Measurements from ENCODE around the gene NAV3.

Gene NAV3

GRCh38 chr12:77830583-77831351 is at the start of gene NAV3:
TSS of gene NAV3 (plus strand) at chr12:77830894. CDS start at chr12:77831462, 568 bp downstream.
- Histone ChIP-seq H3K36me3 (replicated peaks; ENCODE audit: insufficient read depth, low read length) (no peaks in the 10 kb centered on the region), H4K20me1 (ENCODE audit: insufficient read depth, low read length) (no peaks in the 10 kb centered on the region), H3K9me2 (replicated peaks; ENCODE audit: insufficient read depth, low read length) (no peaks in the 10 kb centered on the region), H3K9me3 (replicated peaks; ENCODE audit: insufficient read depth, low read length) (no peaks in the 10 kb centered on the region), H3K9ac (ENCODE audit: low read length) (no peak within 1 kb of the TSS), H3K4me1 (ENCODE audit: low read length) (no peaks in the 10 kb centered on the region), H3K27ac (ENCODE audit: low read length) (no peak within 1 kb of the TSS), H3K79me2 (ENCODE audit: low read length) (no peaks in the 10 kb centered on the region), H3K27me3 (replicated peaks; ENCODE audit: insufficient read depth, low read length) (no peaks in the 10 kb centered on the region), H3F3A (ENCODE audit: insufficient read depth, low read length) (no peaks in the 10 kb centered on the region), H3K4me3 (ENCODE audit: low read length) (no peak within 1 kb of the TSS), H2AFZ (ENCODE audit: low read length) (no peak within 1 kb of the TSS), H3K4me2 (ENCODE audit: low read depth, low read length) (no peak within 1 kb of the TSS)
- DNase-seq = no peak
- TF ChIP-seq CTCF (IDR thresholded peaks at IDR 0.05; ENCODE audit: low read length) = no peak
- TF ChIP-seq EZH2phosphoT487 (IDR thresholded peaks at IDR 0.05; ENCODE audit: low read length) = no peak
- no peak for TF ChIP-seq EZH2 (optimal IDR thresholded peaks at IDR 0.05; ENCODE audit: low read depth, low read length)

GRCh38 chr12:77782034-77782433 is 48.7 kb upstream of the NAV3 start:
- no peak overlapping the region for H3K4me2 ChIP-seq (ENCODE audit: low read depth, low read length)
- H3F3A ChIP-seq (ENCODE audit: insufficient read depth, low read length) = no peaks in the 10 kb centered on the region
- H3K9ac ChIP-seq (ENCODE audit: low read length) = no peak overlapping the region
- H3K36me3 ChIP-seq (replicated peaks; ENCODE audit: insufficient read depth, low read length) = no peaks in the 10 kb centered on the region
- no peaks in the 10 kb centered on the region for H3K9me2 ChIP-seq (replicated peaks; ENCODE audit: insufficient read depth, low read length)
- no peaks in the 10 kb centered on the region for H3K79me2 ChIP-seq (ENCODE audit: low read length)
- no peaks in the 10 kb centered on the region for H4K20me1 ChIP-seq (ENCODE audit: insufficient read depth, low read length)
- no peak for DNase-seq
- H3K27me3 ChIP-seq (replicated peaks; ENCODE audit: insufficient read depth, low read length) = no peaks in the 10 kb centered on the region
- no peak overlapping the region for H3K27ac ChIP-seq (ENCODE audit: low read length)
- no peak for TF ChIP-seq EZH2phosphoT487 (IDR thresholded peaks at IDR 0.05; ENCODE audit: low read length)
- no peak overlapping the region for H2AFZ ChIP-seq (ENCODE audit: low read length)
- no peaks in the 10 kb centered on the region for H3K4me1 ChIP-seq (ENCODE audit: low read length)
- H3K9me3 ChIP-seq (replicated peaks; ENCODE audit: insufficient read depth, low read length) = no peaks in the 10 kb centered on the region
- H3K4me3 ChIP-seq (ENCODE audit: low read length) = no peak overlapping the region

- no peaks in the 10 kb centered on the region for H3K9me3 ChIP-seq (replicated peaks; ENCODE audit: insufficient read depth, low read length)
- DNase-seq = no peak
- H4K20me1 ChIP-seq (ENCODE audit: insufficient read depth, low read length) = no peaks in the 10 kb centered on the region
- no peak overlapping the region for H3K4me3 ChIP-seq (ENCODE audit: low read length)
- H3K9me2 ChIP-seq (replicated peaks; ENCODE audit: insufficient read depth, low read length) = no peaks in the 10 kb centered on the region
- H3K4me1 ChIP-seq (ENCODE audit: low read length) = no peaks in the 10 kb centered on the region
- H3K27me3 ChIP-seq (replicated peaks; ENCODE audit: insufficient read depth, low read length) = no peaks in the 10 kb centered on the region
- no peak overlapping the region for H3K4me2 ChIP-seq (ENCODE audit: low read depth, low read length)
- H3K36me3 ChIP-seq (replicated peaks; ENCODE audit: insufficient read depth, low read length) = no peaks in the 10 kb centered on the region
- no peaks in the 10 kb centered on the region for H3F3A ChIP-seq (ENCODE audit: insufficient read depth, low read length)
- H3K27ac ChIP-seq (ENCODE audit: low read length) = no peak overlapping the region
- TF ChIP-seq EZH2phosphoT487 (IDR thresholded peaks at IDR 0.05; ENCODE audit: low read length) (no peak), EZH2 (optimal IDR thresholded peaks at IDR 0.05; ENCODE audit: low read depth, low read length) (no peak), CTCF (IDR thresholded peaks at IDR 0.05; ENCODE audit: low read length) (no peak)
- no peaks in the 10 kb centered on the region for H3K79me2 ChIP-seq (ENCODE audit: low read length)
- H3K9ac ChIP-seq (ENCODE audit: low read length) = no peak overlapping the region
- no peak overlapping the region for H2AFZ ChIP-seq (ENCODE audit: low read length)
Observed at GRCh38 chr12:77782766-77783165, 47.9 kb upstream of the NAV3 start.

- TF ChIP-seq CTCF (IDR thresholded peaks at IDR 0.05; ENCODE audit: low read length) = no peak
- TF ChIP-seq EZH2phosphoT487 (IDR thresholded peaks at IDR 0.05; ENCODE audit: low read length) = no peak
- no peak for TF ChIP-seq EZH2 (optimal IDR thresholded peaks at IDR 0.05; ENCODE audit: low read depth, low read length)
- DNase-seq = no peak
- Histone ChIP-seq H3F3A (ENCODE audit: insufficient read depth, low read length) (no peaks in the 10 kb centered on the region), H3K36me3 (replicated peaks; ENCODE audit: insufficient read depth, low read length) (no peaks in the 10 kb centered on the region), H3K4me3 (ENCODE audit: low read length) (no peak overlapping the region), H3K27ac (ENCODE audit: low read length) (no peak overlapping the region), H4K20me1 (ENCODE audit: insufficient read depth, low read length) (no peaks in the 10 kb centered on the region), H3K4me2 (ENCODE audit: low read depth, low read length) (no peak overlapping the region), H3K4me1 (ENCODE audit: low read length) (no peaks in the 10 kb centered on the region), H3K27me3 (replicated peaks; ENCODE audit: insufficient read depth, low read length) (no peaks in the 10 kb centered on the region), H2AFZ (ENCODE audit: low read length) (no peak overlapping the region), H3K9ac (ENCODE audit: low read length) (no peak overlapping the region), H3K9me3 (replicated peaks; ENCODE audit: insufficient read depth, low read length) (no peaks in the 10 kb centered on the region), H3K79me2 (ENCODE audit: low read length) (no peaks in the 10 kb centered on the region), H3K9me2 (replicated peaks; ENCODE audit: insufficient read depth, low read length) (no peaks in the 10 kb centered on the region)
Observed at GRCh38 chr12:77785211-77785610, 45.5 kb upstream of the NAV3 start.
